GM19463 (cell line): ENCODE data around the gene TMED6.
"Not testable (repeated sequence)": the region's sequence is repeated elsewhere in the genome, so short reads cannot be mapped to it uniquely, and the experiment has no call there.

Source experiments
- ATAC-seq: cut with Tn5 transposase; IDR thresholded peaks from one replicate; pipeline ENCODE4 v1.9.1; 2021; ENCODE audit warnings: mild to moderate bottlenecking, moderate library complexity; ENCODE audit not compliant: unreplicated experiment

The TMED6 gene

DNA sequence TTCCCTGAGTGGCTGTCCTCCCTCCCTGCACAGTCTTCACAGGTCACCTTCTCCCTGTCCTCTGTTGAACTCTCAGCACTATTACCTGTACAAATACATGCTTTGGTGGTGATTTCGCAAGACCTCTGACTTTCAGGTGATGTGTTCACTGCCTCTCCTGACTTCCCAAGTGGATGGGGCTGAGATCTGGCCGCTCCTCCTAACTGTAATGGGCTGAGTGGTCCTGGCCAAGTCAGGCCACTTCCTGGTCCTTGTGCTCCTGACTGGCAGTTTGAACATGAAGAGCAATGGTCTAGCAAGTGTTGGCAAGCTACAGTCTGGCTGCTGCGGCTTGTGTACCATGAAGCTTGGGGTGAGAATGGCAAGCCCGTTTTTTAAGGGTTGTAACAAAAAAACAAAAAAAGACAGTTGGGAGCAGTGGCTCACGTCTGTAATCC, 11.7 kb upstream of the TMED6 start:
- no peak for ATAC-seq

DNA sequence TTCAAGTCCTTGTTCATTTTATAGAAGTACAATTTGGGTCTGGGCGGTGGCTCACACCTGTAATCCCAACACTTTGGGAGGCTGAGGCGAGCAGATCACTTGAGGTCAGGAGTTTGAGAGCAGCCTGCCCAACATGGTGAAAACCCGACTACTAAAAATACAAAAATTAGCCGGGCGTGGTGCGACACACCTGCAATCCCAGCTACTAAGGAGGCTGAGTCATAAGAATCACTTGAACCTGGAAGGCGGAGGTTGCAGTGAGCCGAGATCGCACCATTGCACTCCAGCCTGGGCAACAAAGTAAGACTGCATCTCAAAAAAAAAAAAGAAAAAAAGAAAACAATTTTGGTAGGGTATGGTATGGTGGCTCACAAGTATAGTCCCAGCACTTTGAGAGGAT, 8.5 kb upstream of the TMED6 start:
- ATAC-seq = not testable (repeated sequence)

DNA sequence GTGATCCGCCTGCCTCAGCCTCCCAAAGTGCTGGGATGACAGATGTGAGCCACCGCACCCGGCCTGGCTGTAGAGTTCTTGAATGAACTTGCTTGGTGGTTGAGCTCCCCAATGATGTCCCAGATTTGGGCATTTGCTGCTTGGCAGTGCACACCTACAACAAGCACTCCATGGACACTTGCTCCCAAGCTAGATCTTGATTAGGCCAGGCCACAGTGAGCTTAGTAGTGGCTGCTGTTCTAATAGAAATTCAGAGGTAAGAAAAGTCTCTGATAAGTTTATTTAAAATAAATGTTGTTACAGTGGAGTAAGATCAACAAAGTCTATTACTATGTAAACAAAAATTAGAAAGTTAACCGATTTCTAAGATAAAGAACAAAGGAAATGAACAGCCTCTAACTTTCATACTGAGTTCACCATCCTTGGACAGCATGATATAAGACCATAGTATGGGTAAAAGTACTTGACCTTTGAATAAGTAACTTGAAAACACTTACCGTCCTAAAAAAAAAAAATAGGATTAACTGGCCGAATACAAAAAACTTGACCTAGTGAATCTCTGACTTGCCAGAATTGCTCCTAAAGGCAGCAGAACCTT, 951 bp downstream of the TMED6 start:
- no peak for ATAC-seq

DNA sequence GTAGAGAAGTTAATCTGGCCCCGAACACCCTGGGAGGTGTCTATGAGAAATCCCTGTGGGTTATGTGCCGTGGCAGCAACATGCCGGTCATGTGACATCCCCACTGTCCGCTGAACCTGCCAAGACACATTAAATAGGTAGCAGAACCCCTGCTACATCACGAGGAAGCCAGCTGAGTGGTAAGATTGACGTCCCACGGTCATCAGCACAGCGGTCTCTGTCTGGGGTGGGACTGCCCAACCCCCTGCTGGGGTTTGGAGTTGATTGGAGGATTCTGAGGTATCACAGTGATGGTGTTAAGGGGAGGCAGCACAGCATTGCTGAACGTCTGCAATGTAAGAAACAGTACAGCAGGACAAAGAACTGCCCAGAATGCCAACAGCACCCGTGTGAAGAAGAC, 2.0 kb downstream of the TMED6 start:
- ATAC-seq = no peak

DNA sequence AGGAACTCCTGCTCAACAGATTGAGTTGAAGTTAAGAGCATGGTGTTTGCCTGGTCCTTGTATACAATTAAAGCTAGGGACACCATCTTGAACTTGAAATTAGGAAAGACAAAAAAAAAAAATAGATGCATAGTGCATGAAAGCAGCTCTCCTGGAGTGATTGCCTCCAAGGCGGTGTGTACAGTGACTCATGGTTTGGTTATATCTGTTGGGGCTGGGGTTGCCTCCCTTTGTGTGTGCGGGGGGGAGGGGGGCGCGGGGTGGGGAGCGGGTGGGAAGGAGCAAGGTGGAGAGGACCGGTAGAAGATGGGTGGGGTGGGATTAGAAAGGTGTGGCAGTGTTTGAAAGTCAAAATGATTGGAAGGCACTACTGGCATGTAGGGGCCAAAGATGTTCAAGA, 3.4 kb downstream of the TMED6 start:
- no peak for ATAC-seq

DNA sequence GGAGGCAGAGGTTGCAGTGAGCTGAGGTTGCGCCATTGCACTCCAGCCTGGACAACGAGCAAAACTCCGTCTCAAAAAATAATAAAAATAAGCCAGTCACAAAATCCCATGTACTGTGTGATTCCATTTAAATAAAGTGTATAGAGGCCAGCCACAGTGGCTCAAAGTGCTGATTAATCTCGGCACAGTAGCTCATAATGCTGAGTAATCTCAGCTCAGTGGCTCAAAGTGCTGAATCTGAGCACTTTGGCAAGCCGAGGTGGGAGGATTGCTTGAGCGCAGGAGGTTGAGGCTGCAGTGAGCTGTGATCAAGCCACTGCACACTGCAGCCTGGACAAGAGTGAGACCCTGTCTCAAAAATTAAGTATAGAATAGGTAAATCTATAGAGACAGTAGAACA, 4.9 kb downstream of the TMED6 start:
- no peak for ATAC-seq

DNA sequence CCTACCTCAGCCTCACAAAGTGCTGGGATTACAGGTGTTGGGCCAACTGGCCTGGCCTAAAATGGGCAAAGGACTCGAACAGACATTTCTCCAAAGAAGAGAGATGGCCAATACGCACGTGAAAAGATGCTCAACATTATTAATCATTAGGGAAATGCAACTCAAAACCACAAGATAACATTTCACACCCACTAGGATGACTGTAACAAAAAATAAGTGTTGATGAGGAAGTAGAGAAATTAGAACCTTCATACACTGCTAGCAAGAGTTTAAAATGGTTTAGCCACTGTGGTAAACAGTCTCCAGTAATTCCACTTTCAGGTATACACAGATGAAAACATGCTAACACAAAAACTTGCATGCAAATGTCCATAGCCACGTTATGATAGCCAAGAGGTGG, 5.7 kb downstream of the TMED6 start:
- ATAC-seq = no peak

DNA sequence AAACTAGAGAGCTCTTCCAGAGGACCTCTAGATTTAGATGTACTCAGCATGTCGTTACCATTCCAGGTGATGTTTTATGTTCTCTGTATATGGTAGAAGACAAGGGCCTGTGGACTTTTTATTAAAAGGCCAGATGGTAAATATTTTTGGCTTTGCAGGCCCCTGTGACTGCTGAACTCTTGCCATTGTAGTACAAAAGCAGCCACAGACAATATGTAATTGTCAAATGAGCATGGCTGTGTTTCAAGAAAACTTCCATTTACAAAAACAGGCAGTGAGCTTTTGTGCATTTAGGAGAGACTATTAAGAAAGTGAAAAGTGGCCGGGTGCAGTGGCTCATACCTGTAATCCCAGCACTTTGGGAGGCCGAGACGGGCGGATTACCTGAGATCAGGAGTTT, 7.4 kb downstream of the TMED6 start:
- ATAC-seq = no peak

DNA sequence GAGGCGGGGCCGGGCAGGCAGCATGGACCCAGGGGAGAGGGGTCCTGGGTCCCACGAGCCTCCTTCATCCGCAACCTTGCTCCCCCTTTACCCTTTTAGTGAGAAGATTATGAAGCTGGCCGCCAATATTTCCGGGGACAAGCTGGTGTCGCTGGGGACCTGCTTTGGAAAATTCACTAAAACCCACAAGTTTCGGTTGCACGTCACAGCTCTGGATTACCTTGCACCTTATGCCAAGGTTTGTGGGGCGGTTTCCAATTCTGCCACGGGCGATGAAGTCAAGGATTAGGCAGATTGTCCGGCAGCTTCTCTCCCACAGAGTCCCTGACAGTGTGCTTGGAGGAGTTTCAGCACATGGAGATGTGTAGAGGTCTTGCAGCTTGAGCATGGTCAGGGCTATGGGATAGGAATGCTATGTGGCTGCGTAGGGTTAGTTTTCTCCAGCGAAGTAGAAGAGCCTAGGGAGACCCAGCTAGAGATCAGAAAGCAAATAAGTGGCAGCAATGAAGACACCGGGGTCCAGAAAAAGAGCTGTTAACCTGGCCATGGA, 11.4 kb downstream of the TMED6 start:
- ATAC-seq = no peak

DNA sequence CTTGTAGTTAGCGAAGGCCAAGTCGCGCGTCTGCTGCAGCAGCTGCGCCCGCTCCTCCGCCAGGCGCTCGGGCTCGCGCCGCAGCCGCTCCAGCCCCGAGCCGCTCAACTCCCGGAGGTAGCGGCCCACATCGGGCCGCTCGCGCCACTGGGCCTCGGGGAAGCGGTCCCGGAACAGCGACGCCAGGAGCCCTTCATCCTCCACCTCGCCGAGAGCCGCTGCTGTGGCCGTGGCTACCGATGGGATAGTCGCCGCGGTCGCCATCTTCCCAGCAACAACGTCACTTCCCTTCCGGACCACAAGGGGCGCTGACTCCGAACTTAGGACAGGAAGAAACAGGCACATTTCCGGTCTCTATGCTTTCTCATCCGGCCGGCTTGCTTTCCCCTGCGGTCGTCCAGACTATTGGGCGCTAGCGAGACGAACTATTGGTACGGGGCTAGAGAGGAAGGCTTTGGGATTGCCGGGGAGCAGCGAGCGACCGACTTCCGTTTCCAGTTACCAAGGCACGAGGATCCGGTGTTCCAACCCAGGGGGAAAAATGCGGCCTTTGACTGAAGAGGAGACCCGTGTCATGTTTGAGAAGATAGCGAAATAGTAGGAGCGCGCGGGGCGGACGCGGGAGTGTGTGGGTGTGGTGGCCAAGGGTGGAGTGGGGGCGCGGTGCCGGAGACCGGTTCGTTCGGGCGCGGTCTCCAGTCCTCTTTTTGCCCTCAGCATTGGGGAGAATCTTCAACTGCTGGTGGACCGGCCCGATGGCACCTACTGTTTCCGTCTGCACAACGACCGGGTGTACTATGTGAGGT, 12.1 kb downstream of the TMED6 start, which contains the start of the genes COG8 and NIP7:
COG8 (minus strand) TSS at position 276 of the 806 bp plus-strand sequence; CDS start at position 264, 12 bp downstream.
NIP7 (plus strand) TSS at position 484 of the 806 bp plus-strand sequence; CDS start at position 542, 58 bp downstream.
- ATAC-seq = peak; percentile 92

DNA sequence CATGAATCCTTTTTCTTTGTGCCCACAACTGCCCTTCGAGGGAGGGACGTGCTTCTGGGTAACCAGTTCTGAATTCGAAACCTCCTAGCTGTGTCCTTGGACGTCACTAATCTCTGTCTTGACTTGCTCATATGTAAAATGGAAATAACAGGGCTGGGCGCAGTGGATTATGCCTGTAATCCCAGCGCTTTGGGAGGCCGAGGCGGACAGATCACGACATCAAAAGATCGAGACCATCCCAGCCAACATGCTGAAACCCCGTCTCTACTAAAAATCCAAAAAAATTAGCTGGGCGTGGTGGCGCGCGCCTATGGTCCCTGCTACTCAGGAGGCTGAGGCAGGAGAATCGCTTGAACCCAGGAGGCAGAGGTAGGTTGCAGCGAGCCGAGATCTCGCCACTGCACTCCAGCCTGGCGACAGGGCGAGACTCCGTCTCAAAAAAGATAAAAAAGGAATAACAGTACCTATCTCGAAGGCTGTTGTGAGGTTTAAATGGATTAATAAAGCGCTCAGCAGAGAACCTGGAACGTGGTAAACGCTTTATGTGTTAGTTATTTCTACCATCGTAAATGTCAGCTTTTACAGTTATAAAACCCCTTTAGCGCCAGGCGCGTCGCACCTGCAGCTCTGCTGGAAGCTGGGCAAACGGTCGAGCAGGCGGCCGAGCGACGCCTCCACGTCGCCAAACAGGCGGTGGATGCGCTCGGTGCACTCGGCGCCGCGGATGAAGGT, 12.9 kb downstream of the TMED6 start:
- ATAC-seq = no peak

DNA sequence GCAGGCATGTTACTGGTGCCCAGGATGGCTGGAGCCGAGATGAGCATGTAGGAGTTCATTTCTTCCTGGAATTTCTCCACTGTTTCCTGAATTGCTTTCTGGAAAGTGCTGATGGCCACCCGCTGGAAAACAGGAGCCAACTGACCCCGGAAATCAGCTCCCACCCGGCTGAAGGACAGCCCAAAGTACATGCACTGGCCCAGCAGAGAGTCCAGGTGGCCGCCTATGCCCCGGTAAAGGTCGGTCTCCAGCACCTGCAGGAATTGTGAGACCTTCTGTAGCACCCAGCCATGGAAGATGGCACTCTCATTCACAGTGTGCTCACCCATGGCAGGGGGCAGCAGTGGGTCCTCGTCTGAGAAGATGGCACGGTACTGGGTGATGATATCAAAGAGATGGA, 16.9 kb downstream of the TMED6 start:
- no peak for ATAC-seq

DNA sequence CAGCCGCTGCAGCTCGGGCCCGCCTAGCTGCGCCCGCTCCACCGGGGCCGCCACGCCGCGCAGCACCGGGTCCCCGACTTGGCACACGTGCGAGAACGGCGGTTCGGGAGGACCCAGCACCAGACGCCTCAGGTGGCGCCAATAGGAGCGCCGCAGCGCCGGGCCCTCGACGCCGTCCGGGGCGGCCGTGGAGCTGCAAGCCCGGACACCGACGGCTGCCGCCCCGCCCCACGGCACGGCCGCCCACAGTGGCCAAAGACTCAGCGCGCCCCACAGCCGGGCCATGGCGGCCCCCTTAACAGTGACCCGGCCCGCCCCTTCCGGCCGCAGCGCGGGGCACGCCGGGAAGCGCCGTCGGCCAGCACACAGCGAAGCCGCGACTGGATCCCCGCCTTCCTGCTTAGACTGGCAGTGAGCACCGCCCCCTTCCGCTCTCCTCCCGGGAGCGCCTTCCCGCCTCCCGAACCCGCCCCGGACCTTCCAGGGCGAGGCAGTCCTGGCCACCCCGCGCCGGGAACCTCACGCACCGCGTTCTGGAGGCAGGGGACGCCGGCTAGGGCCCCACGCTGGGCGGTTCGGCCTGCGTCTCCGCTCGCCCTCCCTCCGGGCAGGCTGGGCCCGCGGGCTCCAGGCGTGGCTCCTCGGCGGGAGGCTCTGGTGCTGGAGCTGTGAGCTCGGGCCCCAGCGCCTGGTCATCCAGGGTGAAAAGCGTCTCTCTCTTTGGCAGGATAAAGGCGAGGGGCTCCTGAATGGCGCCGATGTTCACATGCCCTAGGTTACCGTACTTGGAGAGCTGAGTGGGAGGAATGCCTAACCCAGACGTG, 21.1 kb downstream of the TMED6 start, which contains the start of gene PDF:
PDF (minus strand) TSS at position 303 of the 824 bp plus-strand sequence; CDS start at position 285, 18 bp downstream.
- ATAC-seq = peak; percentile 96

DNA sequence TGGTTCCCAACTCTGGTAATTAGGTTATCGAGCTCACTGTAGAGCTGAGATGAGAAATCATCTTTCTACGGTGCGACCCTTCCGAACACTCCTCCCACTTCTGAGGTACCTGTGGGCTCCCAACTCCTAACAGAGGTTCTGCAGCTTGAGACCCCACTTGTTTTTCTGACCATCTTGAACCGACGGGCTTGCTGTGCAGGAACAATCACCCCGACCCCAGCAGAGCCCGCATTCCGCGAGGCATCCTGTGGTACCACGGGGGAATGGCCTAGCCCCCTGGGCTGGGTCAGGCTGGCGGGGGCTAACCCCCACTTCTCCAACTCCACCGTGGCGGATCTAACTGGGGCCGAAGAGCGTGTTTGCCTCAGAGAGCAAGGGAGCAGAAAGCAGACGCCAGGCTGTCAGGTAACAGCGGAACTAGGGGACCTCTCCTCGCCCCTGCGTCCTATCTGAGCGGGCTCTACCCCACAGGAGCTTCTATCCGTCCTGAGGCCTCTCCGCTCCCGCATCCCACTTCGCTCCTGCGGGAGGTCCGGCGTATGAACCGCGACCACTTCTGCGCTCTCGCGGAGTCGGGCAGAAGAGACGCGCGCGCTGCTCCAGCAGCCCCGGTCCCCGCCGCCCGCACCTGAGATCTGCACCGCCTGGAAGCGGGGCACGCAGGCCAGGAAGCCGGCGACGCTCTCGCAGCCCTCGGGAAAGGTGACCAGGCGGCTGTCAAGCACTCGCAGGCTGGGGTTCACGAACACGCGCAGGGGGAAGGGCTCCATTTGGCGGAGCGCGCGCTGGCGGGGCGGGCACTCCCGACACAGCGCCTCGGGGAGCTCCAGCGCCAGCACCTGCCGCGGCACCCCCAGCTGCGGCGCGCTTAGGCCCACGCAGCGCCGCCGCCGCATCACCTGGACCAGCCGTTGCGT, 22.0 kb downstream of the TMED6 start:
- peak; percentile 37 for ATAC-seq

DNA sequence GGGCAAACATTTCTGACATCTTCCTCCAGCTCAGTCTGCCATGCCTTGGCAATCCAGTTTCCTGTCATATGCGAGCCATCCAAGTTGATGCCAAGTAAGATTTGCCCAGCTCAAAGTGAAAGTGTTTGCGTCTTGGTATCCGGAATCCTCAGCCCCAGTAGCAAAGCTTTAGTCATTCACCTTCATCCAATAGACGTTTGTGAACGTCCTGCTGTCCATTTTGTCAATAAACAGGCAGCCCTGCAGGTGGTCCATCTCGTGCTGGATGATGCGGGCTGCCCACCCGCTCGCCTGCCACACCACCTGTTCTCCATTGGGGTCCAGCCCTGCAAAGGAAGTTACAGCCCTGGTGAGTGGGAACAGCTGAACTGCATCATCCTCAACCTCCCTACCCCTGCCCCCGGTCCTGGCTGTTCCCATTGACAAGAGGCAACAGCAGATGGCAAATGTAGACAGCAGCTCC, 22.7 kb downstream of the TMED6 start:
- no peak for ATAC-seq

DNA sequence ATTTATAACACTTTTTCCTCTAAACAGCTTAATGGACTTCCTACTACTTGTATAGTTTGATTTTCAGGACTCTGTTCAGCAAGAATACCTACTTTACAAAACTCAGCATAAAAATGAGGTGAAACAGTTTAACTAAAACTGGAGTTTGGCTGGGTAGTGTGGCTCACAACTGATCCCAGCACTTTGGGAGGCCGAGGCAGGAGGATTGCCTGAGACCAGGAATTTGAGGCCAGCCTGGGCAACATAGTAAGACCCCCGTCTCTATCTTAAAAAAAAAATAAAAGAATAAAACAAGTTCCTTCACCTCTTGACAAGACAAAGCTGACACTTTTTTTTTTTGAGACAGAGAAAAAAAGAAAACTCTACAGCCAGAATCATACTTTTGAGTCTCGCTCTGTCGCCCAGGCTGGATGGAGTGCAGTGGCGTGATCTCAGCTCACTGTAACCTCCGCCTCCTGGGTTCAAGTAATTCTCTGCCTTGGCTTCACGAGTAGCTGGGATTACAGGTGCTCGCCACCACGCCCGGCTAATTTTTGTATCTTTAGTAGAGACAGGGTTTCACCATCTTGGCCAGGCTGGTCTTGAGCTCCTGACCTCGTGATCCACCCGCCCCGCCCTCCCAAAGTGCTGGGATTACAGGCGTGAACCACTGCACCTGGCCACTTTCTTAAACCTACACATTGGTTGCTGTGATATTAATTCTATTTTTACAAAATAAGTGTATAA, 23.8 kb downstream of the TMED6 start:
- no peak for ATAC-seq

DNA sequence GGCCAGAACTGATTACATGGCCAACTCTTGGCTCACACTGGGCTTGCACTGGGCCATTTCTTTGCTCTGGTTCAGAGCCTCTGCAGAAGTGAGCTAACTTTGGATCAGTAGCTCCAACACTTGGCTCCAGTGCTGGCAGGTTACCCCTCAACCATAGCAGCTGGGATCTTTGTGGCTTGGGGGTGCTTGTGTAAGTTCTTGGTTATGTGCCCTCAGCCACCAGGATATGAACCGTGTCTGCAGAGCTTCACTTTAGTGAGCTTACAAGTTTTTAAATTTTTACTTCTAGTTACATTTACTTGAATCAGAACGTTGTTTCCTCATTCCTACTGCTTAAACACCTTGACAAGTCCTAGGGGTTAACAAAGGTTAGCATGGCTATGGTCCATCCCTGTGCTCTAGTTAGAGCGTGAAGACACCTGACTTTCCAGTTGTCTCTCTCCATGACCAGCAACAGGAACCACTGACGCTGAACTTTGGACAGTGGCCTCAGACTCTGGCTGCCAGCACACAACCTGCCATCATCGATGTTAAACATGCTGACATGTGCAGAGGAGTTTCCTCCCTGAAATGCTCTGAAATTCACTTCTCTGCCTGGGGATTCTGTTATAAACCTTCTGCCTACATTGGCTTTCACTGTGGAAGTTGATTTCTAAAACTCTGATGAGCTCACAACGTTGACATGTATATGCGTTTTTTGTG, 25.3 kb downstream of the TMED6 start:
- ATAC-seq = no peak

DNA sequence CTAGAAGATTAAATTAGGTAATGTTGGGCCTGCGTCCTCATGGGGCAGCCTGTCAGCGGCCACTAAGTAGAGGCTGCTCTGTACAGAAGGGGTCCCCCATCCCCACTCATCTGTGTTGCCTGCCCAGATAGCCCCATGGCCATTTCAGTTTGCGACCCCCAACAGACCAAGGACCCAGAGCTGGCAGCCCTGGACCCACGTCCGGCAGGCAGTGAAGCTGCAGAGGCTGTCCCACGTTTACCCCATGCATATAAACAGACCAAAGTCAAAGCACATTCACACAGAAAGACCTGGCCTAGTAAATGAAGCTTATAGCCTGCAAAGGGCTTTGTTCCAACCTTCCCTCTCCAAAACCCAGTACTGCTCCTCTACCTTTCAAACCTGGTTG, 25.8 kb downstream of the TMED6 start:
- no peak for ATAC-seq
